NCI-H2227 treated with DMSO at 0.1 percent for 48 hours (cell line): Measurements from ENCODE around the gene MXD4.
"Not testable (repeated sequence)": the region's sequence is repeated elsewhere in the genome, so short reads cannot be mapped to it uniquely, and the experiment has no call there.

Source experiments
- DNase-seq: peaks from one replicate; lab custom pipeline; 2025; lab: John Stamatoyannopoulos, UW

Gene MXD4

GRCh38 chr4:2251073-2251794, 10.7 kb downstream of the MXD4 start:
- no peak for DNase-seq

GRCh38 chr4:2250357-2251072, 11.4 kb downstream of the MXD4 start:
- no peak for DNase-seq

- no peak for DNase-seq
These were observed 12.2 kb downstream of the MXD4 start for GRCh38 chr4:2249526-2250356.

- DNase-seq, result no peak
These were observed 13.1 kb downstream of the MXD4 start for GRCh38 chr4:2248821-2249261.

GRCh38 chr4:2248044-2248780, 13.7 kb downstream of the MXD4 start:
- DNase-seq, result no peak

- DNase-seq, result no peak
These were observed 14.5 kb downstream of the MXD4 start for GRCh38 chr4:2247128-2248043.

GRCh38 chr4:2246384-2247127, 15.4 kb downstream of the MXD4 start:
- no peak for DNase-seq

- no peak for DNase-seq
These were observed 16.1 kb downstream of the MXD4 start for GRCh38 chr4:2245787-2246275.

GRCh38 chr4:2245057-2245786, 16.7 kb downstream of the MXD4 start:
- no peak for DNase-seq

GRCh38 chr4:2243681-2244380, 18.1 kb downstream of the MXD4 start:
- no peak for DNase-seq

GRCh38 chr4:2241410-2242353, 20.2 kb downstream of the MXD4 start, which contains the start of the genes HAUS3 and POLN:
HAUS3 (minus strand) TSS chr4:2242121; CDS start chr4:2240946, 1,175 bp downstream.
POLN (minus strand) TSS chr4:2242121; CDS start chr4:2229231, 12,890 bp downstream.
- DNase-seq, result peak; percentile 90

GRCh38 chr4:2241003-2241402, 20.9 kb downstream of the MXD4 start:
- no peak for DNase-seq

- DNase-seq, result no peak
These were observed 24.8 kb downstream of the MXD4 start for GRCh38 chr4:2236944-2237666.

- no peak for DNase-seq
These were observed 30.8 kb downstream of the MXD4 start for GRCh38 chr4:2231082-2231481.

GRCh38 chr4:2226261-2226660, 35.6 kb downstream of the MXD4 start:
- DNase-seq, result no peak

GRCh38 chr4:2222838-2223237, 39.1 kb downstream of the MXD4 start:
- no peak for DNase-seq

- not testable (repeated sequence) for DNase-seq
These were observed 40.5 kb downstream of the MXD4 start for GRCh38 chr4:2221378-2221777.
